Thyroid gland (tissue), 4 donors: ENCODE data around the gene TBC1D17.

ENCODE experiments used
- POLR2A ChIP-seq, 2 donors: fragments of 450-650 bp; IDR thresholded peaks; one replicate each; pipeline ENCODE4 v1.6.1; 2017; ENCODE audit warnings: antibody characterized with exemption in 2 of 2, mild to moderate bottlenecking in 2 of 2, moderate library complexity in 1 of 2
- TF ChIP-seq, protein P1 (sequence below), 6 experiments: fragments of 200-600 bp in 3 of 6; fragments of 450-650 bp in 3 of 6; sonication (generic) in 3 of 6; IDR thresholded peaks; one replicate each; pipeline ENCODE4 v1.5.1; 2016 to 2019; ENCODE audit warnings: antibody characterized with exemption in 6 of 6, mild to moderate bottlenecking in 2 of 6, inconsistent platforms in 1 of 6, moderate library complexity in 1 of 6

DNA sequence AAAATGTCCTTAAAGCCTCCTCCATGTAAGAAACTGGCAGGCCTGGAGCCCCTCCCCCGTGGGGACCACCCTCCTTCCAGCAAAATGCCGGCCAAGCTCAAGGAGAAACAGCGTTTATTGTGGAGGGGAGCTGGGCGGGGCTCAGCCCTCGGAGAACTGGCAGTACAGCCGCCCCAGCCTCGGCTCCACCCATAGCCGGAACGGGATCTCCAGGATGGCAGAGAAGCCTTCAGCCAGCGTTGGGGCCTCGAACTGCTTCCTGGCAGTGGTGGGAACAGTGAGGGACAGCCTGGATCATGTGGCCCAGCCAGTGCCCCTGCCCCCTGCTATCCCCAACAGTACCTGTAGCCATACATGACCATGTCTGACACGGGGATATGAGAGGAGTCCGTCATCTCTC, 16.4 kb upstream of the TBC1D17 start:
- TF ChIP-seq, protein P1, sequence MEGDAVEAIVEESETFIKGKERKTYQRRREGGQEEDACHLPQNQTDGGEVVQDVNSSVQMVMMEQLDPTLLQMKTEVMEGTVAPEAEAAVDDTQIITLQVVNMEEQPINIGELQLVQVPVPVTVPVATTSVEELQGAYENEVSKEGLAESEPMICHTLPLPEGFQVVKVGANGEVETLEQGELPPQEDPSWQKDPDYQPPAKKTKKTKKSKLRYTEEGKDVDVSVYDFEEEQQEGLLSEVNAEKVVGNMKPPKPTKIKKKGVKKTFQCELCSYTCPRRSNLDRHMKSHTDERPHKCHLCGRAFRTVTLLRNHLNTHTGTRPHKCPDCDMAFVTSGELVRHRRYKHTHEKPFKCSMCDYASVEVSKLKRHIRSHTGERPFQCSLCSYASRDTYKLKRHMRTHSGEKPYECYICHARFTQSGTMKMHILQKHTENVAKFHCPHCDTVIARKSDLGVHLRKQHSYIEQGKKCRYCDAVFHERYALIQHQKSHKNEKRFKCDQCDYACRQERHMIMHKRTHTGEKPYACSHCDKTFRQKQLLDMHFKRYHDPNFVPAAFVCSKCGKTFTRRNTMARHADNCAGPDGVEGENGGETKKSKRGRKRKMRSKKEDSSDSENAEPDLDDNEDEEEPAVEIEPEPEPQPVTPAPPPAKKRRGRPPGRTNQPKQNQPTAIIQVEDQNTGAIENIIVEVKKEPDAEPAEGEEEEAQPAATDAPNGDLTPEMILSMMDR (IDR thresholded peaks at IDR 0.05), result no peak
- TF ChIP-seq POLR2A (IDR thresholded peaks at IDR 0.05), result no peak
